Left kidney (tissue), 2 donors: ENCODE results near the gene DLEC1. TPM values are rescaled to one million over a fixed set of nuclear protein-coding genes. Genes with fewer than 3 reads are reported as not detected.
"Not testable (repeated sequence)": the region's sequence is repeated elsewhere in the genome, so short reads cannot be mapped to it uniquely, and the experiment has no call there.

ENCODE experiments used
- DNase-seq: peaks from one replicate; pipeline ENCODE4 v3.0.0-alpha.2; 2013
- polyA plus RNA-seq: library from polyadenylated mRNA; unstranded; fragments of 120-200 nt; gene quantifications from one replicate; pipeline ENCODE4 v1.2.1, GENCODE V29; 2013; ENCODE audit not compliant: insufficient read length

Gene DLEC1
- polyA plus RNA-seq, 1 donor, result 2.0 TPM

DNA sequence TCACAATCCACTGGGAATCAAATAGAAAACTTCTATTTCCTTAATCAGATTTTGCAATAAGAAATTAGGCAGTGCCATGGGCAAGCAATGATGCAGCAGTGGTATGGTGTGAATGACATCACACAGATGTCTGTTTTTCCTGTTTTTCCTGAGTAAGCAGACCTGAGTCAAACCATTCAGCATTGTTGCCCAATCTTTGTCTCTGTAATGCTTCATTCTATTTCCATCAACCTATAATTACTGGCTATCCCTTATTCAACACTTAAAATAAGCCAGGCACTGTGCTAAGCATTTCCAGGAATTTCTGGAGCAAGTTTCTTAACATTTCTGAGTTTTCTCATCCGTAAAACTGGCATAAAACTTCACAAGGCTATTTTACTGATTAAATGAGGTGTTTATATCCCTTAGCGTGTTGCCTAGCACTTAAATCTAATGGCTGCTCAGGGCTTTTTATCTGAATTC is 115.1 kb downstream of the DLEC1 start:
- DNase-seq, result no peak

DNA sequence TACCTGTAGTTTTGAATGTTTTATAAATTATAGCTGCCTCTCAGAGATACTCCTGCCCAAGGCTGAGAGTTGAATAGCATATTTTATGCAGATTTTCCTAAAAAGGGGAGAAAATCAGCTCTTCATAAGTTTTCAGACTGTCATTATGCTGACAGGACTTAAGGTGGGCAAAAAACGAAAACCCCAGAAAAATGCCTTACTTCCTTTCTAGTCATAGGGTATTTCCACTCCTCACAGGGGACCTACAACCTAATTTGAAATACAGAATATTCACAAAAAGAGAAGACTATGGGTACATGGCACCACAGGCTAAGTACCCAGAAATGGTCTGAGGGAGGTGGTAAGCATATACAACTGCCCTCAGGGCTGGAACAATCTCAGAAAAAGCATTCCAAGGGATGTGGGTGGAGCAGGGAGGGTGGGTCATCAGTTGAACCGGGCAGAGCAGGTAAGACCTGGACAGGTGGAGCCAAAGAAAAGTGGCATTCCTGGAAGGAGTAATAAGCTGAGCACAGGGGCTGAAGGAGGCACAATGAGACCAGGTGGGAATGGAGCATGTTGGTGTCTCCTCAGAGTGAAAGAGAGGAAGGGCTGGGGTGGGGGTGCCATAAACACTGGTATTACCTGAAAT is 115.7 kb downstream of the DLEC1 start:
- no peak for DNase-seq

DNA sequence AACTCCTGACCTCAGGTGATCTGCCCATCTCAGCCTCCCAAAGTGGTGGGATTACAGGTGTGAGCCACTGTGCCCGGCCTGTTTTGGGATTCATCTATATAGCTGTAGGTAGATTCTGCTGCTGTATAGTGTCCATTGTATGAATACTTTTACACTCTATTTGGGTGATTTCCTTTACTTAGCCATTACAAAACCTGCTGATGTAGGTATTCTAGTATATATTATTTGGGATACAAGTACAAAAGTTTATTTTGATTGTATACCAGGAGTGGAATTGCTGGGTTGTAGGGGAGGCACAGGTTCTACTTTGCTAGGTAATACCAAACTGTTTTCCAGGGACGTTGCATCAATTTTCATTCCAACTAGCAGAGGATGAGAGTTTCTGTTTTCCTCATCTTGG is 116.8 kb downstream of the DLEC1 start:
- DNase-seq, result no peak

DNA sequence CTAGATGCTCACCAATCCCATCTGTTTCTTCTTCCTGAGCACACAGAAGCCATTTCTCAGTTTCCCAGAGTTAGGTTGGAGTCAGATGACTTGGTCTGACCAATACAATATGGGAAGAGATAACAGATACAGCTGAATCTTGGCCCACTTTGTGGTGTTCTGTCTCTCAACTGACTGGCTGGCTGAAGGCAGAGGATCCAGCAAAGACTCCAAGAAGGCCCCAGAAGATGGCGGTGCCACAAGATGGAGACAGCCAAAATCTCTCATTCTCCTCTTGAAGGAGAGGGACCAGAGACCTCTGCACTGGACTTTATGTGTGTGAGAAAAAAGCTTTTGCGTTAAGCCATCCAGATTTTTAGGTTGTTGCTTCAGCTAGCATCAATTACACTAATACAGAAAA is 118.1 kb downstream of the DLEC1 start:
- no peak for DNase-seq

DNA sequence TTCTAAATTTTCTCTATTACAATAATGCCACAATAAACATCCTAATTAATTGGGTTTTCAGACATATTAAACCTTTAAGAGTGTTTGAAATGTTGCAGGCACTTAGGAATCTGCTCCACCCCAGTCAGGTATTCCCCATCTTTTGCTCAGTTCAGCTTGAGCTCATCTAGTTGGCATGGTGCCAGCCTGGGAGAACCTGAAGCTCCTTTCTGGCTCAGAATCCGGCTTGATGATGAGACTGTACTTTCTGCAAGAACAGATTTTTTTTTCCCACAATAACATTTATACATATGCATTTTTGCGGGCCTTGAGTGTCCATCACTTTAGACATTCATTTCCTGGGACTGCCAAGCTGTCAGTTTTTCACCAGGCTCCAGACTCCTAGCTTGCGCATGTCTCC is 118.6 kb downstream of the DLEC1 start:
- DNase-seq, result no peak

DNA sequence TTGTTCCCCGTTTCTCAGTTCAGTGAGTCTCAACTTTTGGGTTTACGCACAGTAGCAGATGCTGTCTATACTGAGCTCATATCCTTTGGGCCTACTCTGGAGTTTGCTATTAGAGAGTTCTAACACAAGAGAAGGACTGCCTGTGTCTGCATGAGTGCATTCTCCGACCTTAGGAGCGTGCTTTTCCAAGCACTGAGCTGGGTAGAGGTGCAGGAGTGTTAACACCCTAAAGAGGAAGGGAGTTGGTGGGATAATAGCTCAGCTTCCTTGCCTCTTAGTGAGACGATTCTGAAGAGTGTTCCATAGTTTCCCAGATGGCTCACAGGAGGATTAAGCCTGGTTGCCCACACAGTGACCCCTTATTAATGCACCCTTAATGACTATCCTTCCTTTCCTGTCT is 119.5 kb downstream of the DLEC1 start:
- no peak for DNase-seq

DNA sequence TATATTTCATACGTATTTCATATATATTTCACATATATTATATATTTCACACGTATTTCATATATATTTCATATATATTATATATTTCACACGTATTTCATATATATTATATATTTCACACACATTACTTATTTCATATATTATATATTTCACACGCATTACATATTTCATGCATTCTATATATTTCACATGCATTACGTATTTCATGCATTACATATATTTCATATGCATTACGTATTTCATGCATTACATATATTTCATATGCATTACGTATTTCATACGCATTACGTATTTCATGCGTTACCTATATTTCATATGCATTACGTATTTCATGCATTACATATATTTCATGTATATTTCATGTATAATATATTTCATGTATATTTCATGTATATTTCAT is 121.7 kb downstream of the DLEC1 start:
- DNase-seq, result not testable (repeated sequence)

DNA sequence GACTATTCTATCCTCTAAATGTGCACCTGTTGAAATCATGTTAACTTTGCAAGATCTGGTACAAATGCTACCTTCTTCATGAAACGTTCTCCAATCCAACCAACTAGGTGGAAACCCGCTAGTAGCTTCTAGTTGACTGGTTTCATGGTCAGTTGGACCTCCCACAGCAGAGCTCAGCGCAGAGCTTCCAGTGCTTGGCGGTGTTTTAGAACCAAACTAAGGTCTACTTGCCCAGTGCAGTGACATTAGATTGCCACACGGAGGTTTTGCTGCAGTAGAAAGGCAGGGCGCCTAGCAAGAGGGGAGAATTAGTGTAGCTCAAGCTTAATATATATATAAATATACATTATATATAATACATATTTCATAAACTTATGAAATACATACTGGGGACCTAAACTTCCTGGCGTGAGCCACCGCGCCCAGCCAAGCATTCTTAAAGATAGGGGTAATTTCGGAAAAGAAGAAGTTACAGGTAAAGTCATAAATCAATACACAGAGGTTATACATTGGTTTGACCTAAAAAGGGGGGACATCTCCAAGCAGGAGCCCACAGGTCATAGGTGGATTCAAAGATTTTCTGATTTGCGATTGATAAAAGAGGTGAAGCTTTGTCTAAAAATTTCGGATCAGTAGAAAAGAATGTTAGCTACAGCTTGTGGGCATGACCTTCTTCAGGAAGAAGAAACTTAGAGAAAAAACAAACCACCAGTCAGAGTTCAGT is 124.3 kb downstream of the DLEC1 start:
- no peak for DNase-seq

DNA sequence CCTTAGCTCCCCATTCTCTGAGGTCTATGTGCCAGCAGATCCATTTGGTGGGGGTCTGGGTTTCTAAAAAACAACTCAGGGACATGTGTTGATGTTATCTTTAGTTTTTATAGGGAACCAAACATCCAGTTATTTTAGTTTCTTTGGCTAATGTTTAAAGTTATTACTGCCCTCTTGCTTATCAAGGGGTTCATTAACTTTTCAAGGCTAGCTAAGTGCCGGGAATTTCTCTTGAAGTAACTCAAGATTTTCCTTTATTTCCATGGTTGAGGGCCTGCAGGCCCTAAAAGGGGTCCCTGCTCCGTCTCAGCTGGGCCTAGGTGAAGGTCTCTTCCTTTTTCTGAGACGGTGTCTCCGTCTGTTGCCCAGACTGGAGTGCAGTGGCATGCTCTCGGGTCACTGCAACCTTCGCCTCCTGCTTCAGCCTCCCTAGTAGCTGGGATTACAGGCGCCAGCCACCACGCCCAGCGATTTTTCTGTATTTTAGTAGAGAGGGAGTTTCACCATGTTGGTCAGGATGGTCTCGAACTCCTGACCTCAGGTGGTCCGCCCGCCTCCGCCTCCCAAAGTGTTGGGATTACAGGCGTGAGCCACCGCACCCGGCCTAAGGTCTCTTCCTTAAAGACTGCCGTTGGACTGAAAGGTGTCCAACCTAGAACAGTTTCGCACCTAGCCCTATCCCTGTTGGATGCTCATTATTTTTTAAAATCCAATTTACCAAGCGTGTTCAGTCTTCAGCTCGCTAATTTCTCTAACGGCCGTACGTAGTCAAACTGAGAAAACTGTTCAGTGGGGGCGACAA is 125.0 kb downstream of the DLEC1 start:
- no peak for DNase-seq

DNA sequence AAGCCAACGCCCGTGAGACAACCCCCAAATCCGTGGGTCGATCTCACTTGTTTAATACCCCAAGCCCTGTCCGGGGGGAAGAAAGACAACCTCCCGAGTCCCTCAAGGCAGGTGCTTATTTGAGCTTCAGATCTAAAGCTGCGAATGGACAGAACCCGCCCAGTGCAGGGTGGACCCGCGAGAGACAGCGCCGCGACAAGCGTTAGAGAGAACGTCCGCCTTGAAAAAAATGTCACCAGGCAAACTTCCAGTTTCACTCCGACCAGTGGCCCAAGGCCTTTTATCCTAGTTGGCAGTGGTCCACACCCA is 125.6 kb downstream of the DLEC1 start:
- no peak for DNase-seq

DNA sequence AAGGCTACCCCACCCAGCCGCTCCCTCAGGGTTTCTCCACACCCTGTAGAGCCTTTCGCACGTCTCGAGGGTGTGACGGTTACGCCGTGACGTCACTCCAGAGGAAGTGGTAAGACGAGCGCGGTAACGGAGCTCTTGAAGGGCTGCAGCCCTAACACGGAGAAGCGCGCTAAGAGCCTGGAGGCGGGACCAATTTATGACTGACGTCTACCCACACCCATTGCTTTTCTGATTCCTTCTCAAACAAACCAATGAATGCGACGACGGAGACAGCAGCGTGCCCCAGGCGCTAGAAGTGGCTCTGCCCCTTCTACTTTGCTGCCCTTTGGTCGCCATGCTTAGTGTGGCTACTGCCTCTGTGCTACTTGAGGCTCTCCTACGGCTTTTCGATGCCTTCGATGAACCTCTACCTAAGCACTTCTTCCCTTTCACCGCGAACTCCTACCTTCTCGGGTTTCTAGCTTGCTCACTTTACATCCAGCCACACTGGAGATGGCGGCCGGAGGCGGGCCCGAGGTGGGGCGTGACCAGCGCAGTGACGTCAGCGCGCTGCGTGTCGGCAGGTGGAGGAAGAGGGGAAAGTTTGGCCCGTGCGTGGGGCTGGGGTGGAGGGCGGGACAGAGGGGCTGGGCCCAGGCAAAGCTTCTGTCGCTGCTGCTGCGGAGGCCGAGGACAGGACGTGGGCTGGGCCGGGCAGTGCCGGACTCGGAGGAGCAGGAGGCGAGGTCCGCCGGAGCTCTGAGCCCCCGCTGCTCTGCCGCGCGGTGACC is 126.1 kb downstream of the DLEC1 start, which contains the start of gene OXSR1:
Gene OXSR1 (plus strand): TSS at position 586 of the 770 bp plus-strand sequence. CDS start 340 bp downstream, outside the sequence.
- peak; percentile 99 for DNase-seq

DNA sequence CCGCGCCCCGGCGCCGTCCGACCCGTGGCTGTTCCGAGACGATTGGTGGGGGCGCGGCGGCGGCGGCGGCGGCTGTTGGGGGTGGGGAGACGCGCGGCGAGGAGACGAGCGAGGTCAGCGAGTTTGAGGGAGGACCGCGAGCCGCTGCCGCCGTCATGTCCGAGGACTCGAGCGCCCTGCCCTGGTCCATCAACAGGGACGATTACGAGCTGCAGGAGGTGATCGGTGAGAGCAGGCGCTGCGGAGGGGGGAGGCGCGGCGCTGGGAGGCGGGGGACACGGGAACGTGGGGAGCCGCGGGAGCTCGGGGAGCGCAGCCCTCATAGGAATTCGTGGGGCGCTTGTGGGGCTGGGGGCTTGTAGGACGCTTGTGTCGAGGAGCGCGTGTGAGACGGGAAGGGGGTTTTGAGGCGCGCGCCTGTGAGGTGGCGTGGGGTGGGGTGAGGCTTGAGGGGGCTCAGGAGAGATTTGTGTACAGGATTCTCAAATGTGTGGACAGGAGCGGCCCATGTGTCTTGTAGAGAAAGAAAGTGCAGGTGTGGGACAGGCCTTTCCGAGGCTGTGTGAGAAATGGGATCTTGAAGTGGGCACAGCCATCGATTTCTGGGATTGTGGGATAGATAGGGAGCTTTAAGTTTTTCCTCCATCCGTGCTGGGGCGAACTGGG is 126.8 kb downstream of the DLEC1 start:
- no peak for DNase-seq

DNA sequence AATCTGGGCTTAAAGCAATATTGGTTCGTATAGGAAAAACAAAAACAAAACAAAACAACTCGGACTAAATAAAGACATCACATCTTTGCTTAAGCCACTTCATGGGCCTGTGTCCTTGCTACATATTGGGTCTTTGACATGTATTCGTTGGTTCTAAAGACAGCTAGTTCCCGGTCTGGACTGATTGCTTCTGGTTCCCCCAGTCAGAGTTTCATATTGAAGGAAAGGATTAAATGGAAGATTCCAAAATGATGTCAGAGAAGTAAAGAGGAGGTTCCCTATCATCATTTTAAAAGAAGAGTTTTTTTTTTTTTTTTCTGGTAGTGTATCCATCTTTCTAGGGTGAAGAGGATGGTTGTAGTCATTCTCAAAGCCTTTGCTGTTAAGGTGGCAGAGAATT is 128.6 kb downstream of the DLEC1 start:
- no peak for DNase-seq

DNA sequence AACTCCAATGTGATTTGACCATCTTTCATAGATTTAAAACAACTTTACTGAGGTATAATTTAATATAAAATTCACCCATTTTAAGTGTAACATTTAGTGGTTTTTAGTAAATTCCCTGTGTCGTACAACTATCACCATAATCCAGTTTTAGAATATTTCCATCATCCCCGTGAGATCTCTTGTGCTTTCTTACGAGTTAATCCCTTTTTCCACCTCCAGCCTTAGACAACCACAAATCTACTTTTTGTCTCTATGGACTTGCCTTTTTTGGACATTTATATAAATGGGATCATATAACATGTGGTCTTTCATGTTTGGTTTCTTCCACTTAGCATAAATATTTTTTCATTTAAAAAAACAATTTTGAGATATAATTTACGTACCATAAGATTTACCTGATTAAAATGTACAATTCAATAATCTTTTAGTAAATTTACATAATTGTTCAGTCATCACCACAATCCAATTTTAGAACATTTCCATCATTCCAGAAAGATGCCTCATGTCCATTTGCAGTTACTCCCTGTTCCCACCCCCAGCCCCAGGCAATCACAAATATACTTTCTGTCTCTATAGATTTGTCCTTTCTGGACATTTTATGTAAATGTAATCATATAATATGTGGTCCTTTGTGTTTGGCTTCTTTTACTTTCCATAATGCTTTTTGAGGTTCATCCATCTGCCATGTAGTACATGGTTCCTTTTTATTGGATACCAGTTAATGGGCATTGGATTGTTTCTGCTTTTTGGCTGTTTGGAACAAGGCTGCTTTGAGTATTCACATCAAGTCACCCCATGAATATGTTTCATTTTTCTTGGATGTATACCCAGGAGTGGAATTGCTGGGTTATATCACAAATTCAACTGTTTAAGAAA is 129.4 kb downstream of the DLEC1 start:
- no peak for DNase-seq

DNA sequence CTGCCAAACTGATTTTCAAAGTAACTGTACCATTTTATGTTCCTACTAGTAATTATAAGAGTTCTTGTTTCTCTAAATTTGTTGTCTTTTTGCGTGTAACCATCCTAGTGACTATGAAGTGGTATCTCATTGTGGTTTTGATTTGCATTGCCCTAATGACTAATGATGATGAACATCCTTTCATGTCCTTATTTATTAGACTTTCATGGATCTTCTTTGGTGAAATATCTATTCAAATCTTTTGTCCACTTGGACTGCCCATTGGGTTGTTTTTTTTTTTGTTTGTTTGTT is 130.0 kb downstream of the DLEC1 start:
- no peak for DNase-seq

DNA sequence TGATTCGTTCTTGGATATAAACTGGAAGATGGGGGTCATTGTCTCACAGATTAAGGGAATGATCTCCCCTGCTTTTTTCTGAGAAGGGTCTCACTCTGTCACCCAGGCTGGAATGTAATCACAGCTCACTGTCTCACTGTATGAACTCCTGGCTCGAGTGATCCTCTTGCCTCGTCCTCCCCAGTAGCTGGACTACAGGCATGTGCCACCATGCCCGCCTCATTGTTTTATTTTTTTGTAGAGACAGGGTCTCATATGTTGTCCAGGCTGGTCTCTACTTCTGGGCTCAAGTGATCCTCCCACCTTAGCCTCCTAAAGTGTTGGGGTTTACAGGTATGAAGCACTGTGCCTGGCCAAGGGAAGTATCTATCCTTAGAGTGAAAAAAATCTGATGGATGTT is 131.7 kb downstream of the DLEC1 start:
- DNase-seq, result no peak

DNA sequence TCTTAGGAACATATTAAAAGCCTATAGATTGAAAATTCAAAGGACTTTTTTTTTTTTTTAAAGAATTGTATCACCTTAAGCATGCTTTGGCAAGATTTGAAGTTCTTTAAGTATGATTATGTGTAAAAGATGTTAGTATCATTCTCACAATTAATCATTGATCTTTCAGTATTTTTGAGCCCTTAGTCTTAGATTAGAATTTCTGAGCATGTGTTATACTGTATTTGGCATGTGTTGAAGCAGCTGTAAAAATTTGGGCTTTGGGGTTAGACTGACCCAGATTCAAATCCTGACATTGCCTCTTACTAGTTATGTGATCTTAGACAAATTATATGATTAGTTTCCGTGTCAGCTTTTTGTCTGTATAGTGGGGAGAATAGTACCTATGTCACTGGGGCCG is 132.6 kb downstream of the DLEC1 start:
- no peak for DNase-seq
